IMR-90 (cell line): Measurements from ENCODE around the gene E4F1. TPM values are rescaled to one million over a fixed set of nuclear protein-coding genes. Genes with fewer than 3 reads are reported as not detected.

Experiments used
- ATAC-seq: fragments of 200-7000 bp; cut with Tn5 transposase; 2 replicates; pipeline ENCODE4 v1.9.1; 2020; ENCODE audit warnings: low read depth, mild to moderate bottlenecking, moderate library complexity
- BruUV-seq: library from RNA; stranded (reverse); fragments of 400-500 nt; replicated peaks from 2 replicates; lab custom pipeline; 2021; lab: Mats Ljungman, UMichigan
- CTCF ChIA-PET: fragments of 300-600 bp; formaldehyde crosslinking; extraction: SDS; loops from one replicate; lab custom pipeline; 2021; ENCODE audit warnings: antibody characterized with exemption; lab: Yijun Ruan, JAX
- POLR2A ChIA-PET: fragments of 300-600 bp; sonication (Branson Sonifier 250); formaldehyde crosslinking; loops from one replicate; lab custom pipeline; 2022; ENCODE audit warnings: antibody characterized with exemption; ENCODE audit not compliant: unreplicated experiment; lab: Charles Lee
- DNase-seq: peaks from one replicate; pipeline ENCODE4 v3.0.0; 2013
- H2AFZ ChIP-seq: replicated peaks from 2 replicates; pipeline ENCODE3; 2013; ENCODE audit warnings: low read length, mild to moderate bottlenecking; ENCODE audit not compliant: poor library complexity
- H2AK5ac ChIP-seq: 2 replicates; pipeline ENCODE4 v1.6.1; 2013; ENCODE audit warnings: low read depth, low read length, inconsistent platforms
- H2AK9ac ChIP-seq: replicated peaks from 2 replicates; pipeline ENCODE3; 2013; ENCODE audit warnings: mild to moderate bottlenecking, low read depth, low read length, moderate library complexity; ENCODE audit not compliant: poor library complexity
- H2BK120ac ChIP-seq: 2 replicates; pipeline ENCODE4 v1.6.1; 2013; ENCODE audit warnings: low read depth, low read length, inconsistent platforms
- H2BK15ac ChIP-seq: 3 replicates; pipeline ENCODE4 v1.6.1; 2013; ENCODE audit warnings: low read depth, low read length, inconsistent platforms
- H2BK20ac ChIP-seq: 2 replicates; pipeline ENCODE4 v1.6.1; 2013; ENCODE audit warnings: low read depth, mild to moderate bottlenecking, inconsistent platforms, low read length, moderate library complexity
- H2BK5ac ChIP-seq: 2 replicates; pipeline ENCODE4 v1.6.1; 2013; ENCODE audit warnings: mild to moderate bottlenecking, low read depth, low read length, inconsistent platforms; ENCODE audit not compliant: poor library complexity, severe bottlenecking
- H3K14ac ChIP-seq: replicated peaks from 2 replicates; pipeline ENCODE4 v1.6.1; 2013; ENCODE audit warnings: low read depth, low read length, inconsistent platforms
- H3K18ac ChIP-seq: 2 replicates; pipeline ENCODE4 v1.6.1; 2013; ENCODE audit warnings: low read depth, low read length, control low read depth
- H3K23ac ChIP-seq: 2 replicates; pipeline ENCODE4 v1.6.1; 2013; ENCODE audit warnings: low read depth, low read length, inconsistent platforms
- H3K27ac ChIP-seq: 2 replicates; pipeline ENCODE4 v1.5.1; 2013; ENCODE audit warnings: mild to moderate bottlenecking, control low read depth, low read length; ENCODE audit not compliant: insufficient read depth
- H3K27me3 ChIP-seq: 2 replicates; pipeline ENCODE4 v1.6.1; 2013; ENCODE audit warnings: low read length; ENCODE audit not compliant: control insufficient read depth, insufficient read depth
- H3K36me3 ChIP-seq: 2 replicates; pipeline ENCODE4 v1.6.1; 2013; ENCODE audit warnings: low read length, mixed read lengths; ENCODE audit not compliant: control insufficient read depth, insufficient read depth
- H3K4ac ChIP-seq: 2 replicates; pipeline ENCODE4 v1.6.1; 2013; ENCODE audit warnings: low read depth, low read length, inconsistent platforms
- H3K4me1 ChIP-seq: 2 replicates; pipeline ENCODE4 v1.6.1; 2013; ENCODE audit warnings: low read length, mixed read lengths; ENCODE audit not compliant: control insufficient read depth, insufficient read depth
- H3K4me2 ChIP-seq: 2 replicates; pipeline ENCODE4 v1.6.1; 2013; ENCODE audit warnings: low read depth, mild to moderate bottlenecking, control low read depth, low read length, moderate library complexity
- H3K4me3 ChIP-seq: 2 replicates; pipeline ENCODE4 v1.5.1; 2013; ENCODE audit warnings: low read depth, mild to moderate bottlenecking, control low read depth, low read length, moderate library complexity; ENCODE audit not compliant: insufficient read depth
- H3K56ac ChIP-seq: 2 replicates; pipeline ENCODE4 v1.6.1; 2013; ENCODE audit warnings: low read length, inconsistent platforms; ENCODE audit not compliant: insufficient read depth; ENCODE audit errors: extremely low read depth
- H3K79me1 ChIP-seq, 2 experiments: 2 replicates each; pipeline ENCODE4 v1.6.1; 2013; ENCODE audit warnings: low read length in 2 of 2, inconsistent platforms in 1 of 2, low read depth in 1 of 2
- H3K9ac ChIP-seq: 2 replicates; pipeline ENCODE4 v1.6.1; 2013; ENCODE audit warnings: low read depth, low read length, control low read depth
- H3K9me1 ChIP-seq: 2 replicates; pipeline ENCODE4 v1.6.1; 2013; ENCODE audit warnings: low read length, inconsistent platforms; ENCODE audit not compliant: insufficient read depth
- H3K9me3 ChIP-seq: 2 replicates; pipeline ENCODE4 v1.6.1; 2013; ENCODE audit warnings: low read length; ENCODE audit not compliant: control insufficient read depth, insufficient read depth
- H4K20me1 ChIP-seq: 2 replicates; pipeline ENCODE4 v1.6.1; 2013; ENCODE audit warnings: low read length, inconsistent platforms; ENCODE audit not compliant: insufficient read depth
- H4K5ac ChIP-seq: 2 replicates; pipeline ENCODE4 v1.6.1; 2013; ENCODE audit warnings: mild to moderate bottlenecking, low read depth, low read length, control low read depth
- H4K8ac ChIP-seq, 2 experiments: 2 replicates each; pipeline ENCODE4 v1.6.1; 2013; ENCODE audit warnings: low read depth in 2 of 2, low read length in 2 of 2, control low read depth in 1 of 2, inconsistent platforms in 1 of 2
- H4K91ac ChIP-seq: 2 replicates; pipeline ENCODE4 v1.6.1; 2013; ENCODE audit warnings: low read depth, low read length, inconsistent platforms; ENCODE audit not compliant: insufficient read depth
- MAFK ChIP-seq: IDR thresholded peaks from 2 replicates; pipeline ENCODE4 v1.6.1; 2012; ENCODE audit warnings: low read depth, low read length, improper control_type of control experiment
- MXI1 ChIP-seq: IDR thresholded peaks from 2 replicates; pipeline ENCODE4 v1.6.1; 2012; ENCODE audit warnings: low read depth, mild to moderate bottlenecking, low read length, moderate library complexity, borderline replicate concordance
- NFE2L2 ChIP-seq: fragments of 150-350 bp; IDR thresholded peaks from 2 replicates; pipeline ENCODE4 v1.6.1; 2016; ENCODE audit warnings: low read depth, mild to moderate bottlenecking, low read length
- RAD21 ChIP-seq: IDR thresholded peaks from 2 replicates; pipeline ENCODE4 v1.6.1; 2012; ENCODE audit warnings: low read length, improper control_type of control experiment
- RFX5 ChIP-seq: IDR thresholded peaks from 2 replicates; pipeline ENCODE4 v1.8.0; 2012; ENCODE audit warnings: low read depth, mild to moderate bottlenecking, low read length, moderate library complexity
- WGBS, 2 experiments: methylation state at CpG; one replicate each; pipeline versions ENCODE4 v1.1.5 to v1.1.7; 2013; ENCODE audit warnings: missing lambda C conversion rate in 2 of 2; ENCODE audit not compliant: insufficient read length in 1 of 2; ENCODE audit errors: extremely low coverage in 2 of 2; 5-methylcytosine and 5-hydroxymethylcytosine counted together
- dilution Hi-C: fragments of 300-500 bp; cut with HindIII; formaldehyde crosslinking; loops from one replicate; pipeline ENCODE4 v1.14.3; 2018; ENCODE audit warnings: low sequenced_read_pairs; ENCODE audit not compliant: unreplicated experiment
- in situ Hi-C: fragments of 300-500 bp; cut with MboI; formaldehyde crosslinking; loops from 3 replicates; pipeline ENCODE4 v1.14.3; 2019; ENCODE audit warnings: low sequenced_read_pairs, inconsistent platforms, mixed read lengths
- intact Hi-C: fragments of 100-400 bp; cut with micrococcal nuclease; formaldehyde crosslinking; loops from 2 replicates; pipeline ENCODE4 v1.10.0; 2022
- polyA plus RNA-seq, 3 experiments: library from polyadenylated mRNA; depleted of rRNA; stranded (reverse); fragments of >200 nt; gene quantifications; 2 replicates each; pipeline ENCODE4 v1.2.3, GENCODE V29; 2012; ENCODE audit warnings: low replicate concordance in 1 of 3
- total RNA-seq: library from RNA; depleted of rRNA; stranded (reverse); fragments of >200 nt; gene quantifications from 2 replicates; pipeline ENCODE4 v1.2.3, GENCODE V29; 2012
- TF ChIP-seq, protein P1 (sequence below): fragments of 150-350 bp; IDR thresholded peaks from 2 replicates; pipeline ENCODE4 v1.6.1; 2016; ENCODE audit warnings: low read depth, mild to moderate bottlenecking, low read length, moderate library complexity, borderline replicate concordance
- TF ChIP-seq, protein P2 (sequence below): fragments of 150-350 bp; IDR thresholded peaks from 2 replicates; pipeline ENCODE4 v1.6.1; 2017; ENCODE audit warnings: mild to moderate bottlenecking, antibody characterized with exemption, low read length, low read depth
- TF ChIP-seq, protein P3 (sequence below): conservative IDR thresholded peaks from 2 replicates; pipeline ENCODE4 v1.5.1; 2012; ENCODE audit warnings: mild to moderate bottlenecking, low read depth, low read length, improper control_type of control experiment

Gene E4F1
- total and polyA plus RNA-seq, 2 of the 4 experiments (the other 2 are of a cell fraction), result 13.1 to 33.0 TPM

DNA sequence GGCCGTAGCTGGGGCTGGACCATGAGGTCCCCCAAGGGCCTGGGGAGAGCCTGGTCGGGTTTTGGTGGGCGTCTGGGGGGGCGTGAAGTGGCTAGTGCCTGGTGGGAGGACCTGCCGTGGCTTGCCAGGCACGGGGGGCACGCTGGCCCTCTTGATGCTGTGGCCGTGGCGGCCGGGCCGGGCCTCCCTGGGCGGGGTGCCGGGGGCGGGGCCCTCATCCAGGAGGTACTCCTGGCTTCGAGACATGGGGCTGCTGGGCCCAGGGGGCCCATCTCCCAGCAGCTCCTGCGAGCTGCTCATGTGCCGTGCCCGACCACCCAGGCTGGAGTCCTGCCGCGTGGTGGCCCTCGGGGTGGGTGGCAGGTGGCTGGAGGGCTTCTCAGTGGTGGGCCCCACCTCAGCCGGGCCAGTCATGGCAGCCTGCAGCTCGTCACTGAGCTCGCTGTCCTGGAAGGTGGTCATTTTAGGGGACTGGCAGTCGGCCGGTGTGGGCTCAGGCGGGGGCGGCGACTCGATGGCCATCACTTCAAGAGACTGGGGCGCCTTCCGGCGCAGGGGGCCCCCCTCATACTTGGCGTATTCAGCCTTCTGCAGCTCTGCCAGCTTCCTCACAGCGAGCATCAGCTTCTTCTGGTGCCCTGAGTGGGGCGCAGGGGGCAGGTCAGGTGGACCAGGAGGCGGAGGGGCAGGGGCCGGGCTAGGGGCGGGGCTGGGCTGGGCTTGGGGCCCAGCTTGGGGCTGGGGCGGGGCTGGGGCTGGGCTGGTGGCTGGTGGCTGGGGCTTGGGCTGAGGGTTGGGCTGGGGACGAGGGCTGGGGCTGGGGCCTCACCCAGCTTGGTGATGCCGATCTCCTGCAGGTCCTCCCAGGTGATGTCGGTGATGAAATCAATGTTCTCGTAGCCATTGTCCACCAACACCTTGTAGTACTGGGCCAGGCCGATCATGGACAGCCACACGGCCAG, 42.1 kb upstream of the E4F1 start (continued):
- TF ChIP-seq, protein P1, sequence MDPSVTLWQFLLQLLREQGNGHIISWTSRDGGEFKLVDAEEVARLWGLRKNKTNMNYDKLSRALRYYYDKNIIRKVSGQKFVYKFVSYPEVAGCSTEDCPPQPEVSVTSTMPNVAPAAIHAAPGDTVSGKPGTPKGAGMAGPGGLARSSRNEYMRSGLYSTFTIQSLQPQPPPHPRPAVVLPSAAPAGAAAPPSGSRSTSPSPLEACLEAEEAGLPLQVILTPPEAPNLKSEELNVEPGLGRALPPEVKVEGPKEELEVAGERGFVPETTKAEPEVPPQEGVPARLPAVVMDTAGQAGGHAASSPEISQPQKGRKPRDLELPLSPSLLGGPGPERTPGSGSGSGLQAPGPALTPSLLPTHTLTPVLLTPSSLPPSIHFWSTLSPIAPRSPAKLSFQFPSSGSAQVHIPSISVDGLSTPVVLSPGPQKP, result no peak
- no peak for TF ChIP-seq MXI1

DNA sequence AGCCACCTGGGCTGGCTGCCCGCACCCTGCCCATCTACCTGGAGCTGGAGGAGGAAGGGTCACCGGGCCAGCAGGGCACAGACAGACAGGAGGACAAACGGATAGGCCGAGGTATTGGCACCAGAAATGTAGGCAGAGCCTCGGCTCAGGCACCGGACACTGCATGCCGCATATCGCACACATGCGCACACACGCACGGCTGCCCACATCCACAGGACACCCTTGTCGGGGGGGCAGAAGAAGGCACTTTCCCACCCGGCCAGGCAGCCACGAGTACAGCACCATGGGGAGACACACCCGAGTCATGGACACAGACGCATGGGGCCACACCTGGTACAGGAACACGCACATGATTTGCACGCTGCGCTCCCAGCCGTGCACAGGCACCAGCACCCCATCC, 41.4 kb upstream of the E4F1 start:
- no peak overlapping the region for H2BK15ac ChIP-seq
- POLR2A ChIA-PET, result no interaction called here
- H3K18ac ChIP-seq, result no peak overlapping the region
- H3K4me3 ChIP-seq, result no peak overlapping the region
- CTCF ChIA-PET, result no interaction called here
- H3K9me1 ChIP-seq, result peaks cover 3% of the 10 kb centered on the region; the same call in 1 of the 2 replicates
- H3K27me3 ChIP-seq, result no peaks in the 10 kb centered on the region; the same call in 1 of the 2 replicates
- H3K14ac ChIP-seq, result no peak overlapping the region
- no peak overlapping the region for H2BK120ac ChIP-seq
- no peaks in the 10 kb centered on the region for H3K79me1 ChIP-seq
- BruUV-seq, result no TSS peak
- H3K23ac ChIP-seq, result no peak overlapping the region
- no peak overlapping the region for H4K8ac ChIP-seq
- TF ChIP-seq RAD21 (no peak), NFE2L2 (no peak), MAFK (no peak), RFX5 (no peak), MXI1 (no peak)
- TF ChIP-seq, protein P2, sequence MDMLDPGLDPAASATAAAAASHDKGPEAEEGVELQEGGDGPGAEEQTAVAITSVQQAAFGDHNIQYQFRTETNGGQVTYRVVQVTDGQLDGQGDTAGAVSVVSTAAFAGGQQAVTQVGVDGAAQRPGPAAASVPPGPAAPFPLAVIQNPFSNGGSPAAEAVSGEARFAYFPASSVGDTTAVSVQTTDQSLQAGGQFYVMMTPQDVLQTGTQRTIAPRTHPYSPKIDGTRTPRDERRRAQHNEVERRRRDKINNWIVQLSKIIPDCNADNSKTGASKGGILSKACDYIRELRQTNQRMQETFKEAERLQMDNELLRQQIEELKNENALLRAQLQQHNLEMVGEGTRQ, result no peak
- TF ChIP-seq, protein P1, result no peak
- TF ChIP-seq, protein P3, sequence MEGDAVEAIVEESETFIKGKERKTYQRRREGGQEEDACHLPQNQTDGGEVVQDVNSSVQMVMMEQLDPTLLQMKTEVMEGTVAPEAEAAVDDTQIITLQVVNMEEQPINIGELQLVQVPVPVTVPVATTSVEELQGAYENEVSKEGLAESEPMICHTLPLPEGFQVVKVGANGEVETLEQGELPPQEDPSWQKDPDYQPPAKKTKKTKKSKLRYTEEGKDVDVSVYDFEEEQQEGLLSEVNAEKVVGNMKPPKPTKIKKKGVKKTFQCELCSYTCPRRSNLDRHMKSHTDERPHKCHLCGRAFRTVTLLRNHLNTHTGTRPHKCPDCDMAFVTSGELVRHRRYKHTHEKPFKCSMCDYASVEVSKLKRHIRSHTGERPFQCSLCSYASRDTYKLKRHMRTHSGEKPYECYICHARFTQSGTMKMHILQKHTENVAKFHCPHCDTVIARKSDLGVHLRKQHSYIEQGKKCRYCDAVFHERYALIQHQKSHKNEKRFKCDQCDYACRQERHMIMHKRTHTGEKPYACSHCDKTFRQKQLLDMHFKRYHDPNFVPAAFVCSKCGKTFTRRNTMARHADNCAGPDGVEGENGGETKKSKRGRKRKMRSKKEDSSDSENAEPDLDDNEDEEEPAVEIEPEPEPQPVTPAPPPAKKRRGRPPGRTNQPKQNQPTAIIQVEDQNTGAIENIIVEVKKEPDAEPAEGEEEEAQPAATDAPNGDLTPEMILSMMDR, result no peak
- peaks cover 7% of the 10 kb centered on the region; the same call in 1 of the 2 replicates for H4K20me1 ChIP-seq
- H3K9ac ChIP-seq, result no peak overlapping the region
- no peak overlapping the region for H2AK5ac ChIP-seq
- peaks cover 8% of the 10 kb centered on the region; the same call in 1 of the 2 replicates for H3K36me3 ChIP-seq
- no peak overlapping the region for H2BK5ac ChIP-seq
- 93% methylated on average over 13 of the region's 20 CpGs; no CpG with 5 or more reads in 1 of the 2 experiments for WGBS, 2 experiments
- no peak overlapping the region for H2AK9ac ChIP-seq
- ATAC-seq (no peak), DNase-seq (no peak)
- H4K91ac ChIP-seq, result no peak overlapping the region
- H2BK20ac ChIP-seq, result no peak overlapping the region
- dilution Hi-C loops (no loop called here), intact Hi-C loops (no loop called here), in situ Hi-C loops (no loop called here)
- H2AFZ ChIP-seq, result no peak overlapping the region
- no peak overlapping the region for H3K27ac ChIP-seq
- no peak overlapping the region for H3K4ac ChIP-seq
- no peak overlapping the region for H4K5ac ChIP-seq
- H3K9me3 ChIP-seq, result no peaks in the 10 kb centered on the region
- no peak overlapping the region for H3K4me2 ChIP-seq
- H3K56ac ChIP-seq, result no peak overlapping the region
- H3K4me1 ChIP-seq, result no peaks in the 10 kb centered on the region
